WTC11 (cell line): ENCODE results near the gene EXOC4. TPM values are rescaled to one million over a fixed set of nuclear protein-coding genes. Genes with fewer than 3 reads are reported as not detected.

Source experiments
- ATAC-seq: fragments of 200-7000 bp; cut with Tn5 transposase; 2 replicates; pipeline ENCODE4 v1.10.0; 2021; ENCODE audit warnings: mild to moderate bottlenecking, moderate library complexity
- CTCF ChIA-PET: fragments of 300-600 bp; sonication (Branson Sonifier 250); formaldehyde crosslinking; loops from one replicate; lab custom pipeline; 2021; ENCODE audit warnings: antibody characterized with exemption; lab: Charles Lee
- POLR2A ChIA-PET: fragments of 350-600 bp; sonication (Branson Sonifier 250); formaldehyde crosslinking; loops from one replicate; lab custom pipeline; 2021; ENCODE audit warnings: antibody characterized with exemption; lab: Charles Lee
- DNase-seq: peaks from one replicate; pipeline ENCODE4 v3.0.0; 2021; ENCODE audit warnings: low spot score
- H3K27ac Mint-ChIP-seq: 2 replicates; pipeline ENCODE4 v1.8.0; 2021; ENCODE audit warnings: mixed read lengths
- H3K27me3 Mint-ChIP-seq: 2 replicates; pipeline ENCODE4 v1.8.0; 2021; ENCODE audit warnings: low read depth, mild to moderate bottlenecking, moderate library complexity, mixed read lengths
- H3K36me3 Mint-ChIP-seq: 2 replicates; pipeline ENCODE4 v1.8.0; 2021; ENCODE audit warnings: mixed read lengths
- H3K4me1 Mint-ChIP-seq: 2 replicates; pipeline ENCODE4 v1.8.0; 2022; ENCODE audit warnings: mixed read lengths
- H3K4me3 Mint-ChIP-seq: 2 replicates; pipeline ENCODE4 v1.8.0; 2021; ENCODE audit warnings: mild to moderate bottlenecking, moderate library complexity, mixed read lengths
- H3K9me3 Mint-ChIP-seq: 2 replicates; pipeline ENCODE4 v1.8.0; 2021; ENCODE audit warnings: mixed read lengths
- ARID4B ChIP-seq: sonication (generic); formaldehyde crosslinking; IDR thresholded peaks from 2 replicates; pipeline ENCODE4 v1.8.0; 2023; ENCODE audit warnings: missing genetic modification reagents, mild to moderate bottlenecking, borderline replicate concordance
- E2F4 ChIP-seq: sonication (generic); formaldehyde crosslinking; IDR thresholded peaks from 2 replicates; pipeline ENCODE4 v1.8.1; 2022; ENCODE audit warnings: low read depth, mild to moderate bottlenecking, moderate library complexity, missing genetic modification reagents, borderline replicate concordance
- ESRRA ChIP-seq: sonication (generic); formaldehyde crosslinking; IDR thresholded peaks from 2 replicates; pipeline ENCODE4 v1.8.1; 2022; ENCODE audit warnings: mild to moderate bottlenecking, missing genetic modification reagents, borderline replicate concordance
- ETV6 ChIP-seq: sonication (generic); formaldehyde crosslinking; IDR thresholded peaks from 2 replicates; pipeline ENCODE4 v1.8.1; 2022; ENCODE audit warnings: mild to moderate bottlenecking, missing genetic modification reagents
- FOXK1 ChIP-seq: sonication (generic); formaldehyde crosslinking; IDR thresholded peaks from 2 replicates; pipeline ENCODE4 v1.8.0; 2022; ENCODE audit warnings: mild to moderate bottlenecking, moderate library complexity, missing genetic modification reagents
- IRF2 ChIP-seq: sonication (generic); formaldehyde crosslinking; IDR thresholded peaks from 2 replicates; pipeline ENCODE4 v1.8.0; 2022; ENCODE audit warnings: low read depth, missing genetic modification reagents, borderline replicate concordance
- JUN ChIP-seq: sonication (generic); formaldehyde crosslinking; IDR thresholded peaks from 2 replicates; pipeline ENCODE4 v1.8.0; 2023; ENCODE audit warnings: mild to moderate bottlenecking, missing genetic modification reagents
- MAX ChIP-seq: sonication (generic); formaldehyde crosslinking; IDR thresholded peaks from 2 replicates; pipeline ENCODE4 v1.8.0; 2022; ENCODE audit warnings: mild to moderate bottlenecking, missing genetic modification reagents
- NFE2L1 ChIP-seq: sonication (generic); formaldehyde crosslinking; IDR thresholded peaks from 2 replicates; pipeline ENCODE4 v1.8.1; 2023; ENCODE audit warnings: missing genetic modification reagents
- OVOL2 ChIP-seq: fragments of 250-450 bp; sonication (Bioruptor Pico); IDR thresholded peaks from 2 replicates; pipeline ENCODE4 v1.9.0; 2021; ENCODE audit warnings: mild to moderate bottlenecking, borderline replicate concordance
- RELA ChIP-seq: sonication (generic); formaldehyde crosslinking; IDR thresholded peaks from 2 replicates; pipeline ENCODE4 v1.8.1; 2022; ENCODE audit warnings: missing genetic modification reagents, mild to moderate bottlenecking, borderline replicate concordance
- SMAD3 ChIP-seq: sonication (generic); formaldehyde crosslinking; IDR thresholded peaks from 2 replicates; pipeline ENCODE4 v1.8.0; 2022; ENCODE audit warnings: missing genetic modification reagents, mild to moderate bottlenecking, borderline replicate concordance
- ZNF423 ChIP-seq: fragments of 250-450 bp; sonication (Bioruptor Pico); IDR thresholded peaks from 2 replicates; pipeline ENCODE4 v2.1.2; 2022; ENCODE audit warnings: mild to moderate bottlenecking, moderate library complexity
- total RNA-seq: library from RNA; stranded (reverse); gene quantifications from 3 replicates; pipeline ENCODE4 v1.2.3, GENCODE V29; 2021
- TF ChIP-seq, protein P1 (sequence below): fragments of 200-600 bp; IDR thresholded peaks from 2 replicates; pipeline ENCODE4 v1.8.0; 2022; ENCODE audit warnings: antibody characterized with exemption
- TF ChIP-seq, protein P2 (sequence below): sonication (generic); formaldehyde crosslinking; conservative IDR thresholded peaks from 2 replicates; pipeline ENCODE4 v1.8.1; 2023; ENCODE audit warnings: mild to moderate bottlenecking, low read depth, missing genetic modification reagents, moderate library complexity

EXOC4 gene
- total RNA-seq, 1 experiment from 2014 or later = 62.0 TPM

DNA sequence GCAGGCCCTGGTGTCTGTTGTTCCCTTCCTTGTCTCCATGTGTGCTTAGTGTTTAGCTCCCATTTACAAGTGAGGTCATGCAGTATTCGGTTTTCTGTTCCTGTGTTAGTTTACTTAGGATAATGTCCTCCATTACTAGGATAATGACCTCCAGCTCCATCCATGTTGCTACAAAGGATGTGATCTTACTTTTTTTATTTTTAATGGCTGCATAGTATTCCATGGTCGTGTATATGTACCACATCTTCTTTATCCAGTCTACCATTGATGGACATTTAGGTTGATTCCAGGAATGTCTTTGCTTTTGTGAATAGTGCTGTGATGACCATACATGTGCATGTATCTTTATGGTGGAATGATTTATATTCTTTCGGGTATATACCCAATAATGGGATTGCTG is 333.4 kb downstream of the EXOC4 start:
- Mint-ChIP-seq H3K9me3 (peaks cover 5% of the 10 kb centered on the region), H3K36me3 (peaks cover 3% of the 10 kb centered on the region; the same call in 1 of the 2 replicates), H3K4me3 (no peak overlapping the region), H3K27me3 (no peaks in the 10 kb centered on the region), H3K27ac (no peak overlapping the region), H3K4me1 (peaks cover 30% of the 10 kb centered on the region)
- no peak for DNase-seq
- TF ChIP-seq, protein P1, sequence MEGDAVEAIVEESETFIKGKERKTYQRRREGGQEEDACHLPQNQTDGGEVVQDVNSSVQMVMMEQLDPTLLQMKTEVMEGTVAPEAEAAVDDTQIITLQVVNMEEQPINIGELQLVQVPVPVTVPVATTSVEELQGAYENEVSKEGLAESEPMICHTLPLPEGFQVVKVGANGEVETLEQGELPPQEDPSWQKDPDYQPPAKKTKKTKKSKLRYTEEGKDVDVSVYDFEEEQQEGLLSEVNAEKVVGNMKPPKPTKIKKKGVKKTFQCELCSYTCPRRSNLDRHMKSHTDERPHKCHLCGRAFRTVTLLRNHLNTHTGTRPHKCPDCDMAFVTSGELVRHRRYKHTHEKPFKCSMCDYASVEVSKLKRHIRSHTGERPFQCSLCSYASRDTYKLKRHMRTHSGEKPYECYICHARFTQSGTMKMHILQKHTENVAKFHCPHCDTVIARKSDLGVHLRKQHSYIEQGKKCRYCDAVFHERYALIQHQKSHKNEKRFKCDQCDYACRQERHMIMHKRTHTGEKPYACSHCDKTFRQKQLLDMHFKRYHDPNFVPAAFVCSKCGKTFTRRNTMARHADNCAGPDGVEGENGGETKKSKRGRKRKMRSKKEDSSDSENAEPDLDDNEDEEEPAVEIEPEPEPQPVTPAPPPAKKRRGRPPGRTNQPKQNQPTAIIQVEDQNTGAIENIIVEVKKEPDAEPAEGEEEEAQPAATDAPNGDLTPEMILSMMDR = no peak
- ATAC-seq = no peak
- ChIA-PET POLR2A (no interaction called here), CTCF (no interaction called here)

DNA sequence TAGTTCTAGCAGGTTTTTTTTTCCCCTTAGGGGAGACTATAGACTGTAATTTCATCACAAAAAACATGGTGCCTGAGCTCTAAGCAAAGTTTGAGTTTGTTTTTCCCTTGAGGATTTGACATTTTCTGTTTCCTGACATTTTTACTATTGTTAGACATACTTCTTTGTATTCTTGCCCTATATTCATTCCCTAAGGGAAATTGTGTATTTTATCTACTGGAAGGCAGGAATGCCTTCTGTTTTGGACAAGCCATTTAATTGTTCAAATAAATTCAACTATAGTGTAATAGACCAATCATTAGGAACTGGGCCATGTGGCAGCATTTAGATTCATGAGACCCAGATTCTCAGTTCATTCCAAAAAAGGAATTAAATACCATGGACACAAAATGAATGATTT is 335.0 kb downstream of the EXOC4 start:
- Mint-ChIP-seq H3K36me3 (peaks cover 3% of the 10 kb centered on the region; the same call in 1 of the 2 replicates), H3K4me3 (no peak overlapping the region), H3K27ac (no peak overlapping the region), H3K4me1 (peaks cover 23% of the 10 kb centered on the region), H3K27me3 (no peaks in the 10 kb centered on the region), H3K9me3 (peaks cover 5% of the 10 kb centered on the region)
- ATAC-seq (no peak), DNase-seq (no peak)
- CTCF ChIA-PET = no interaction called here
- POLR2A ChIA-PET = no interaction called here
- TF ChIP-seq JUN (CRISPR knock-in tag) (no peak), FOXK1 (CRISPR knock-in tag) (no peak), SMAD3 (CRISPR knock-in tag) (no peak), ZNF423 (CRISPR knock-in tag) (no peak), ETV6 (CRISPR knock-in tag) (no peak), MAX (CRISPR knock-in tag) (no peak), RELA (CRISPR knock-in tag) (no peak), IRF2 (no peak), E2F4 (no peak), OVOL2 (CRISPR knock-in tag) (no peak), ARID4B (CRISPR knock-in tag) (no peak), NFE2L1 (CRISPR knock-in tag) (no peak), ESRRA (CRISPR knock-in tag) (no peak)
- TF ChIP-seq, protein P2, sequence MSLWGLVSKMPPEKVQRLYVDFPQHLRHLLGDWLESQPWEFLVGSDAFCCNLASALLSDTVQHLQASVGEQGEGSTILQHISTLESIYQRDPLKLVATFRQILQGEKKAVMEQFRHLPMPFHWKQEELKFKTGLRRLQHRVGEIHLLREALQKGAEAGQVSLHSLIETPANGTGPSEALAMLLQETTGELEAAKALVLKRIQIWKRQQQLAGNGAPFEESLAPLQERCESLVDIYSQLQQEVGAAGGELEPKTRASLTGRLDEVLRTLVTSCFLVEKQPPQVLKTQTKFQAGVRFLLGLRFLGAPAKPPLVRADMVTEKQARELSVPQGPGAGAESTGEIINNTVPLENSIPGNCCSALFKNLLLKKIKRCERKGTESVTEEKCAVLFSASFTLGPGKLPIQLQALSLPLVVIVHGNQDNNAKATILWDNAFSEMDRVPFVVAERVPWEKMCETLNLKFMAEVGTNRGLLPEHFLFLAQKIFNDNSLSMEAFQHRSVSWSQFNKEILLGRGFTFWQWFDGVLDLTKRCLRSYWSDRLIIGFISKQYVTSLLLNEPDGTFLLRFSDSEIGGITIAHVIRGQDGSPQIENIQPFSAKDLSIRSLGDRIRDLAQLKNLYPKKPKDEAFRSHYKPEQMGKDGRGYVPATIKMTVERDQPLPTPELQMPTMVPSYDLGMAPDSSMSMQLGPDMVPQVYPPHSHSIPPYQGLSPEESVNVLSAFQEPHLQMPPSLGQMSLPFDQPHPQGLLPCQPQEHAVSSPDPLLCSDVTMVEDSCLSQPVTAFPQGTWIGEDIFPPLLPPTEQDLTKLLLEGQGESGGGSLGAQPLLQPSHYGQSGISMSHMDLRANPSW = no peak
